ENCODE measurements around the gene PDLIM3. TPM values are rescaled to one million over a fixed set of nuclear protein-coding genes. Genes with fewer than 3 reads are reported as not detected.

PDLIM3 gene
- polyA plus RNA-seq, 1 of the 3 experiments (the other 2 are of a cell fraction) = 0.08 TPM

DNA sequence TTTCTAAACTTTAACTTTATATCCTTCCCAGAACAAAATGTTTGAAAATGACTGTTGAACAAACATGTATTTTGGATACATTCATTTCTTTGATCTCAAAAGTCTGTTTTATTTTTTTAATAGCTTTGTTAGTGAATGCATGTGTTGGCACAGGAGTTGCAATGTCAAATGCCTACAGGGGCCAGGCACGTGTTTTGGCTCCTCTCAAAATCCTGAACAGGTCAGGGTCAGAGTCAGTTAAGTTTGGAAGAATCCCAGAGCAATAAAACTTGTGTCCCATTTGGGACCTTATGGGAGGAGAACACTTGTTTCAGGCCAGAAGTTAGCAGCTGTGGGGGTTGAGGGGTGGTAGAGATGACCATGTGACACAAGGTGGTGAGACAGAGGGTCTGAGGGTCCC is 34.7 kb downstream of the PDLIM3 start:
- DNase-seq = no peak
- ChIA-PET POLR2A (no interaction called here), CTCF (interaction anchor here (0.7 kb wide), 1 partner anchor 58 kb away, joined by 3 read pairs; no protein-coding TSS in a partner anchor)
- no peaks in the 10 kb centered on the region for H4K20me1 ChIP-seq (ENCODE audit: insufficient read depth)
- TF ChIP-seq RFX5 (IDR thresholded peaks at IDR 0.05; ENCODE audit: low read length) (no peak), TAF1 (IDR thresholded peaks at IDR 0.05; ENCODE audit: borderline replicate concordance, low read depth, low read length) (no peak), JUND (IDR thresholded peaks at IDR 0.05) (no peak), MEF2A (IDR thresholded peaks at IDR 0.05; ENCODE audit: borderline replicate concordance, low read depth) (no peak), ELF1 (IDR thresholded peaks at IDR 0.05) (no peak), RXRA (IDR thresholded peaks at IDR 0.05; ENCODE audit: borderline replicate concordance, low read depth) (no peak), NRF1 (IDR thresholded peaks at IDR 0.05; ENCODE audit: low read depth, low read length) (no peak), FOXM1 (IDR thresholded peaks at IDR 0.05; ENCODE audit: low read depth) (no peak), RAD21 (IDR thresholded peaks at IDR 0.05; ENCODE audit: low read length) (no peak), FOXJ3 (CRISPR knock-in tag; IDR thresholded peaks at IDR 0.05) (no peak), SMC3 (IDR thresholded peaks at IDR 0.05; ENCODE audit: low read depth, low read length) (no peak), GATA2 (CRISPR knock-in tag; IDR thresholded peaks at IDR 0.05) (no peak), EZH2phosphoT487 (IDR thresholded peaks at IDR 0.05; ENCODE audit: borderline replicate concordance, low read depth) (no peak), MAX (IDR thresholded peaks at IDR 0.05; ENCODE audit: low read depth) (no peak), TCF12 (IDR thresholded peaks at IDR 0.05) (no peak), NFIC (IDR thresholded peaks at IDR 0.05; ENCODE audit: borderline replicate concordance) (no peak)
- TF ChIP-seq, protein P1, sequence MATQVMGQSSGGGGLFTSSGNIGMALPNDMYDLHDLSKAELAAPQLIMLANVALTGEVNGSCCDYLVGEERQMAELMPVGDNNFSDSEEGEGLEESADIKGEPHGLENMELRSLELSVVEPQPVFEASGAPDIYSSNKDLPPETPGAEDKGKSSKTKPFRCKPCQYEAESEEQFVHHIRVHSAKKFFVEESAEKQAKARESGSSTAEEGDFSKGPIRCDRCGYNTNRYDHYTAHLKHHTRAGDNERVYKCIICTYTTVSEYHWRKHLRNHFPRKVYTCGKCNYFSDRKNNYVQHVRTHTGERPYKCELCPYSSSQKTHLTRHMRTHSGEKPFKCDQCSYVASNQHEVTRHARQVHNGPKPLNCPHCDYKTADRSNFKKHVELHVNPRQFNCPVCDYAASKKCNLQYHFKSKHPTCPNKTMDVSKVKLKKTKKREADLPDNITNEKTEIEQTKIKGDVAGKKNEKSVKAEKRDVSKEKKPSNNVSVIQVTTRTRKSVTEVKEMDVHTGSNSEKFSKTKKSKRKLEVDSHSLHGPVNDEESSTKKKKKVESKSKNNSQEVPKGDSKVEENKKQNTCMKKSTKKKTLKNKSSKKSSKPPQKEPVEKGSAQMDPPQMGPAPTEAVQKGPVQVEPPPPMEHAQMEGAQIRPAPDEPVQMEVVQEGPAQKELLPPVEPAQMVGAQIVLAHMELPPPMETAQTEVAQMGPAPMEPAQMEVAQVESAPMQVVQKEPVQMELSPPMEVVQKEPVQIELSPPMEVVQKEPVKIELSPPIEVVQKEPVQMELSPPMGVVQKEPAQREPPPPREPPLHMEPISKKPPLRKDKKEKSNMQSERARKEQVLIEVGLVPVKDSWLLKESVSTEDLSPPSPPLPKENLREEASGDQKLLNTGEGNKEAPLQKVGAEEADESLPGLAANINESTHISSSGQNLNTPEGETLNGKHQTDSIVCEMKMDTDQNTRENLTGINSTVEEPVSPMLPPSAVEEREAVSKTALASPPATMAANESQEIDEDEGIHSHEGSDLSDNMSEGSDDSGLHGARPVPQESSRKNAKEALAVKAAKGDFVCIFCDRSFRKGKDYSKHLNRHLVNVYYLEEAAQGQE (IDR thresholded peaks at IDR 0.05; ENCODE audit: low read depth, low read length) = no peak
- TF ChIP-seq, protein P2, sequence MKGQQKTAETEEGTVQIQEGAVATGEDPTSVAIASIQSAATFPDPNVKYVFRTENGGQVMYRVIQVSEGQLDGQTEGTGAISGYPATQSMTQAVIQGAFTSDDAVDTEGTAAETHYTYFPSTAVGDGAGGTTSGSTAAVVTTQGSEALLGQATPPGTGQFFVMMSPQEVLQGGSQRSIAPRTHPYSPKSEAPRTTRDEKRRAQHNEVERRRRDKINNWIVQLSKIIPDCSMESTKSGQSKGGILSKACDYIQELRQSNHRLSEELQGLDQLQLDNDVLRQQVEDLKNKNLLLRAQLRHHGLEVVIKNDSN (IDR thresholded peaks at IDR 0.05; ENCODE audit: borderline replicate concordance, low read depth) = no peak
- no peaks in the 10 kb centered on the region for H3K9me3 ChIP-seq
- H3K36me3 ChIP-seq (replicated peaks in 1 of 2; ENCODE audit: control insufficient read depth in 1 of 2, insufficient read depth in 2 of 2, low read length in 1 of 2) = no peaks in the 10 kb centered on the region
- no peak overlapping the region for H3K4me2 ChIP-seq
- no peaks in the 10 kb centered on the region for H3K4me1 ChIP-seq (ENCODE audit: control insufficient read depth in 1 of 2, insufficient read depth in 2 of 2, low read depth in 1 of 2, low read length in 1 of 2)
- no peaks in the 10 kb centered on the region for H3K79me2 ChIP-seq (ENCODE audit: insufficient read depth)
- 25% methylated on average over 1 of the region's 1 CpG for WGBS (ENCODE audit: low lambda C conversion rate)
- H3K4me3 ChIP-seq (ENCODE audit: low read depth in 2 of 2, low read length in 1 of 2) = no peak overlapping the region; a peak in 1 of 4 replicates
- no peak overlapping the region for H3K9ac ChIP-seq
- no peaks in the 10 kb centered on the region for H3F3A ChIP-seq (replicated peaks; ENCODE audit: insufficient read depth)
- H3K27ac ChIP-seq (ENCODE audit: low read depth in 2 of 2, low read length in 1 of 2) = no peak overlapping the region
- no peaks in the 10 kb centered on the region for H3K9me2 ChIP-seq
- H3K27me3 ChIP-seq (ENCODE audit: insufficient read depth) = no peaks in the 10 kb centered on the region
- H2AFZ ChIP-seq (ENCODE audit: low read depth) = no peak overlapping the region
